GM04504 (cell line): Measurements from ENCODE around the gene DNMT3A.

Source experiments
- DNase-seq: peaks from one replicate; pipeline ENCODE4 v3.0.0-alpha.2; 2012; ENCODE audit warnings: low read depth

DNMT3A gene

GRCh38 chr2:25304826-25305596 lies 36.7 kb downstream of the DNMT3A start:
- DNase-seq = no peak

GRCh38 chr2:25304321-25304720 lies 37.4 kb downstream of the DNMT3A start:
- no peak for DNase-seq

GRCh38 chr2:25303633-25304236 lies 38.0 kb downstream of the DNMT3A start:
- DNase-seq = no peak

GRCh38 chr2:25302758-25303375 lies 38.9 kb downstream of the DNMT3A start:
- no peak for DNase-seq

- peak; percentile 44 for DNase-seq
Observed at GRCh38 chr2:25301453-25302352, 40.0 kb downstream of the DNMT3A start.

GRCh38 chr2:25300001-25300400 lies 41.7 kb downstream of the DNMT3A start:
- no peak for DNase-seq

- no peak for DNase-seq
Observed at GRCh38 chr2:25298776-25299431, 42.8 kb downstream of the DNMT3A start.

GRCh38 chr2:25297738-25298137 lies 44.0 kb downstream of the DNMT3A start:
- no peak for DNase-seq

- DNase-seq = no peak
Observed at GRCh38 chr2:25295621-25296020, 46.1 kb downstream of the DNMT3A start.

GRCh38 chr2:25294573-25295462 lies 46.9 kb downstream of the DNMT3A start:
- DNase-seq = no peak

GRCh38 chr2:25293958-25294562 lies 47.7 kb downstream of the DNMT3A start:
- no peak for DNase-seq

GRCh38 chr2:25293145-25293544 lies 48.6 kb downstream of the DNMT3A start:
- DNase-seq = no peak

- no peak for DNase-seq
Observed at GRCh38 chr2:25292408-25292807, 49.3 kb downstream of the DNMT3A start.

- DNase-seq = no peak
Observed at GRCh38 chr2:25290811-25291495, 50.8 kb downstream of the DNMT3A start.

- no peak for DNase-seq
Observed at GRCh38 chr2:25286723-25287483, 54.8 kb downstream of the DNMT3A start.

GRCh38 chr2:25286025-25286400 lies 55.7 kb downstream of the DNMT3A start:
- DNase-seq = no peak

- no peak for DNase-seq
Observed at GRCh38 chr2:25285265-25286024, 56.3 kb downstream of the DNMT3A start.

- DNase-seq = no peak
Observed at GRCh38 chr2:25284756-25285155, 57.0 kb downstream of the DNMT3A start.
